Dendritic cell treated with granulocyte-macrophage colony-stimulating factor and Interleukin-4, amounts not matched to agents 40 ng/mL and 50 ng/mL, for 4 days (primary cell): Measurements from ENCODE around the gene SORCS3.
"Not testable (repeated sequence)": the region's sequence is repeated elsewhere in the genome, so short reads cannot be mapped to it uniquely, and the experiment has no call there.

Experiments used
- H3K27ac Mint-ChIP-seq: one replicate; pipeline ENCODE4 v1.8.0; 2022; ENCODE audit warnings: mild to moderate bottlenecking, mixed read lengths
- H3K27me3 Mint-ChIP-seq: one replicate; pipeline ENCODE4 v1.8.0; 2022; ENCODE audit warnings: mild to moderate bottlenecking, mixed read lengths
- H3K36me3 Mint-ChIP-seq: one replicate; pipeline ENCODE4 v1.8.0; 2022; ENCODE audit warnings: low read depth, mixed read lengths
- H3K4me1 Mint-ChIP-seq: one replicate; pipeline ENCODE4 v1.8.0; 2022; ENCODE audit warnings: low read depth, mixed read lengths
- H3K4me3 Mint-ChIP-seq: one replicate; pipeline ENCODE4 v1.8.0; 2022; ENCODE audit warnings: mild to moderate bottlenecking, moderate library complexity, mixed read lengths
- H3K9me3 Mint-ChIP-seq: one replicate; pipeline ENCODE4 v1.8.0; 2022; ENCODE audit warnings: mixed read lengths
- intact Hi-C: fragments of 100-400 bp; cut with micrococcal nuclease; formaldehyde crosslinking; loops from one replicate; pipeline ENCODE4 v1.15.0; 2022

The SORCS3 gene

DNA sequence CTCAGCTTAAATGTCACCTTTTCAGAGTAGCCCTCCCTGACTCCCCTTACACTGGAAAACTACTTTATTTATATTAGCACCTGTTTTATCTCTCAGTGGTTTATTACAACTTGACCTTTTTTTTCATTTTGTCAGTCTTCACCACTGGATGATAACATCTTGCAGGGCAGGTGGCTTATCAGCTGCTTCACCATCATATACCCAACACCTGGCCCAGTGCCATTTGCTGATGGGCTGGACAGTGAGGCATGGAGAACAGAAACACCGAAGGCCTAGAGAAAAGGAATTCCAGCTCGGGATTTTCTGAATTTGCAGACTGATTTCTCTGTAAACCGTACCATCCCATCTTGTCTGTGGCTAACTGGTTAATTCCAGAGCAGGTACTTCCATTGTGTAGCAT lies 48.5 kb downstream of the SORCS3 start:
- no peaks in the 10 kb centered on the region for H3K36me3 Mint-ChIP-seq
- no peak overlapping the region for H3K4me3 Mint-ChIP-seq
- H3K27me3 Mint-ChIP-seq, result peaks cover 2% of the 10 kb centered on the region
- H3K4me1 Mint-ChIP-seq, result no peaks in the 10 kb centered on the region
- no peak overlapping the region for H3K27ac Mint-ChIP-seq
- intact Hi-C loops, result no loop called here
- no peaks in the 10 kb centered on the region for H3K9me3 Mint-ChIP-seq

DNA sequence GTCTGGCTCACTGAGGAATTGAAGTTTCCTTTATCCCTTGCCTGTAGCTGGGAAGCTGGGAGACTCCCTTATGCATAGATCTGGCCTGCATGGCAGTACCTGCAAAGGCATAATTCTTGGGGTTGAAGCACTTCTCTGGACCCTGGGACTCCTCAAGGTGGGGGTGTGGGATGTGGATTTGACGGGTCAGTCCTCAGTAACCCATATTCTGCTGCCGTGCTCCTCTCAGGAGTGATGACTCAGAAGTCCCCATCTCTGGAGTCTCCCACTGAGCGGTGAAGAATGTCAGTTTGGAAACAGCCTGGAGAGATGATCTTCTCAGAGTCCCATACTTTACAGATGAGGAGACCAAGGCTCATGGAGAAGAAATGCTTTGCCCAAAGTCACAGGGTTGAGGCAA lies 49.0 kb downstream of the SORCS3 start:
- no peaks in the 10 kb centered on the region for H3K36me3 Mint-ChIP-seq
- no peaks in the 10 kb centered on the region for H3K9me3 Mint-ChIP-seq
- H3K4me1 Mint-ChIP-seq, result no peaks in the 10 kb centered on the region
- no peak overlapping the region for H3K27ac Mint-ChIP-seq
- intact Hi-C loops, result no loop called here
- H3K4me3 Mint-ChIP-seq, result no peak overlapping the region
- H3K27me3 Mint-ChIP-seq, result peaks cover 2% of the 10 kb centered on the region

DNA sequence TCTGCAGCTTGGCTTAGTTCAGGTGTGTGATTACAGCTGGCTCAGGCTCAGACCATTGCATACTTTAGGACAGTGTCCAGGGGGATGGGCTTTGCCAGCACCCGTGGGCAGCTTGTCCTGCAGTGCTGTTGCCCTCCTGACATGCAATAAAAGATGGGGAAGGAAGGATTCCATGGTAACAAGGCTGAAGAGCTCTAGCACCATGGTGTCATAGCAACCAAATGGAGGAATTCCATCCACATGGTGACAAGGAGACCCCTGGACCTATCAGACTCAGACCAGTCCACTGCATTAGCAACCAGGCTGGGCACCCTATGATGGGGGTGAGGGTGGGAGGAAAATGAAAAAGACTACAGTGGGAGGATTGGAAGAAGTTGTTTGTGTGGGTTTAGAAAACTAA lies 49.9 kb downstream of the SORCS3 start:
- Mint-ChIP-seq H3K9me3 (no peaks in the 10 kb centered on the region), H3K27me3 (peaks cover 2% of the 10 kb centered on the region), H3K4me1 (no peaks in the 10 kb centered on the region), H3K4me3 (no peak overlapping the region), H3K36me3 (no peaks in the 10 kb centered on the region), H3K27ac (no peak overlapping the region)
- intact Hi-C loops, result no loop called here

DNA sequence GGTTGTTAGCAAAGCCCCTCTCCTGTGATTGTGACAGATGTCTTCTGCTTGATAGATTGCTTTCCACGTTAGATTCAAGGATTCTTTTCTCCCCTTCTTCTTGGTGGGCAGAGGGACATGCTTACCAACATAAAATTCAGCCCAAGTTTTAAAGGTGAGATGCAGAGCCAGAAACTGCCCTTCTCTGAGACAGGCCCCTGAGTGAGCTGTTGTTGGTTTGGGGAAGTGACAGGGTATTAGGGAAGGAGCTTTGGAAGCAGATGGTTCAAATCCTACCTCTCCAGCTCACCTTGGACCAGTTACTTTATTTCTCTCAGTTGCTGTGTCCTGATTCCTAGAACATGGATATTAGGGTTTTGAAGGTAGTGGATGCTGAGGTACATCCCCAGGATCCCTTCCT lies 53.0 kb downstream of the SORCS3 start:
- Mint-ChIP-seq H3K9me3 (no peaks in the 10 kb centered on the region), H3K4me1 (no peaks in the 10 kb centered on the region), H3K4me3 (no peak overlapping the region), H3K27me3 (no peaks in the 10 kb centered on the region), H3K36me3 (no peaks in the 10 kb centered on the region), H3K27ac (no peak overlapping the region)
- intact Hi-C loops, result no loop called here

DNA sequence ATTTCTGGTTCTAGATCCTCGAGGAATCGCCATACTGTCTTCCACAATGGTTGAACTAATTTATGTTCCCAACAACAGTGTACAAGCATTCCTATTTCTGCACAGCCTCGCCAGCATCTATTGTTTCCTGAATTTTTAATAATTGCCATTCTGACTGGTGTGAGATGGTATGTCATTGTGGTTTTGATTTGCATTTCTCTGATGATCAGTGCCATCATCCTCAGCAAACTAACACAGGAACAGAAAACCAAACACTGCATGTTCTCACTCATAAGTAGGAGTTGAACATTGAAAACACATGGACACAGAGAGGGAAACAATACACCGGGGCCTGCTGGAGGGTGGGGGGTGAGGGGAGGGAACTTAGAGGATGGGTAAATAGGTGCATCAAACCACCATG lies 62.2 kb downstream of the SORCS3 start:
- H3K9me3 Mint-ChIP-seq, H3K27ac Mint-ChIP-seq, intact Hi-C loops, H3K4me3 Mint-ChIP-seq, H3K27me3 Mint-ChIP-seq, H3K36me3 Mint-ChIP-seq, H3K4me1 Mint-ChIP-seq: not testable (repeated sequence)

DNA sequence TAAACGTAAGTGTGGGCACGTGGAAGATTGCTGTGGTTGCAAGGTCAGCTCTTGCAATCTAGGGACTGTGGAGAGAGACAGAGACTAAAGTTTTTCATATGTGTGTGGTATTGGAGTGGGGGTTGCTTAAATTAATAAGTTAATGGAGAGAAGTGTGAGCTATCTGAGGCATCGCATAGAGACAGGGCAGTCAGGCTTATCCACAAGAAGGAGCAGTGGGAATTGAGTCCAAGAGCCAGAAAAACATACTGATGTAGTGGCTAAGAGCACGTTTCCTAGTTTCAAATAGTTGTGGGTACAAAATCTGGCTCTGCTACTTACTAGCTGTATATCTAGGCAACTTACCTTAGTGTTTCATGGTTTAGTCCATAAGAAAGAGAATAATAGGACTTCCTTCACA lies 65.8 kb downstream of the SORCS3 start:
- Mint-ChIP-seq H3K9me3 (no peaks in the 10 kb centered on the region), H3K27ac (no peak overlapping the region), H3K4me3 (no peak overlapping the region), H3K4me1 (no peaks in the 10 kb centered on the region), H3K27me3 (peaks cover 2% of the 10 kb centered on the region), H3K36me3 (no peaks in the 10 kb centered on the region)
- intact Hi-C loops, result no loop called here

- intact Hi-C loops, result no loop called here
- H3K9me3 Mint-ChIP-seq, result no peaks in the 10 kb centered on the region
- no peaks in the 10 kb centered on the region for H3K36me3 Mint-ChIP-seq
- no peak overlapping the region for H3K27ac Mint-ChIP-seq
- no peak overlapping the region for H3K4me3 Mint-ChIP-seq
- H3K4me1 Mint-ChIP-seq, result no peaks in the 10 kb centered on the region
- H3K27me3 Mint-ChIP-seq, result peaks cover 2% of the 10 kb centered on the region
Observed at GRCh38 chr10:104707602-104708459, 66.7 kb downstream of the SORCS3 start.

DNA sequence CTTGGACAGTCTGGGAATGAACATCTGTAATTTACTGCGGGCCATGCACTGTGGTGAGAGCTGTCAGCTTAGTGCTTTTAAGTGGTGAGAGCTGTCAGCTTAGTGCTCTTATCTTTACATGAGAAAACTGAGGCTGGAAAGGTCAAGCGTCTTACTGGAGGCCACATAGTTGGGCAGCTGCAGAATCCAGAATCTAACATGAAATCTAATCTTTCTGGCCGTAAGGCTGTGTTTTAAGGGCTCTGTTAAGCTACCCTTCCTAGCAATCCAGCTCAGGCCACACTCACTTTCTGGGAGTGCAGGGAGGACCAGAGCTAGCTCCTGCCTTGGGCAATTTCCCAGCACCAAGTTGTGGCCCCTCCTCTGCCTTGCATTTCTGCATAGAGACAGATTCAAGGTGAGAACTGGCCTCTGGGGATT lies 70.2 kb downstream of the SORCS3 start:
- H3K27me3 Mint-ChIP-seq, result peaks cover 2% of the 10 kb centered on the region
- H3K4me1 Mint-ChIP-seq, result no peaks in the 10 kb centered on the region
- intact Hi-C loops, result no loop called here
- H3K27ac Mint-ChIP-seq, result no peak overlapping the region
- H3K9me3 Mint-ChIP-seq, result no peaks in the 10 kb centered on the region
- H3K36me3 Mint-ChIP-seq, result no peaks in the 10 kb centered on the region
- H3K4me3 Mint-ChIP-seq, result no peak overlapping the region

DNA sequence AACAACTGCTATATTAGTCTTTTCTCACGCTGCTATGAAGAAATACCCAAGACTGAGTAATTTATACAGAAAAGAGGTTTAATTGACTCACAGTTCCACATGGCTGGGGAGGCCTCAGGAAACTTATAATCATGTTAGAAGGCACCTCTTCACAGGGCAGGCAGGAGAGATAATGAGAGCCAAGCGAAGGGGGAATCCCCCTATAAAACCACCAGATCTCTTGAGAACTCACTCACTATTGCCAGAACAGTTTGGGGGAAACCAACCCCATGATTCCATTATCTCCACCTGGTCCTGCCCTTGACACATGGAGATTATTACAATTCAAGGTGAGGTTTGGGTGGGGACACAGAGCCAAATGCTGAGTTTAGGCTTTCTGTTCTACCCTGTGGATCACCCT lies 89.5 kb downstream of the SORCS3 start:
- intact Hi-C loops, H3K27me3 Mint-ChIP-seq, H3K4me3 Mint-ChIP-seq, H3K4me1 Mint-ChIP-seq, H3K9me3 Mint-ChIP-seq, H3K27ac Mint-ChIP-seq, H3K36me3 Mint-ChIP-seq: not testable (repeated sequence)

DNA sequence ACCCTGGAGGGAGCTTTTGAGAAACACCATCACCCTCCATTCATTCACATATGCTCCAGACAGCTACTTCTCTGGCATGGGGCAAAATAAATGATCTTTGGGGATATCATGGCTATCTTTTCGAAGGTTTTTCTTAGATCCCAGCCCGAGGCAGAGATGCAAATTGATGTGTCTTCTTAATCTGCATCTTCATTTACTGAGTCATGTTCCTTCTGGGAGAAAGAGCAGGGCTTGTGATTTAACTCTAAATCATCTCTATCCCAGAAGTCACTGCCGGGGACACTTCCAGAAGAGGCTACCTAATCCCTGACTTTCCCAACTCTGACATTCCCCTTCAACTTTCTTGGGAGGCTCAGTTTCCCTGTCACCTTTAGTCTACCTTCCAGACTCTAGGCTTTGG lies 90.1 kb downstream of the SORCS3 start:
- H3K27ac Mint-ChIP-seq, result no peak overlapping the region
- peaks cover 4% of the 10 kb centered on the region for H3K27me3 Mint-ChIP-seq
- H3K9me3 Mint-ChIP-seq, result no peaks in the 10 kb centered on the region
- H3K4me1 Mint-ChIP-seq, result no peaks in the 10 kb centered on the region
- H3K4me3 Mint-ChIP-seq, result no peak overlapping the region
- intact Hi-C loops, result no loop called here
- H3K36me3 Mint-ChIP-seq, result no peaks in the 10 kb centered on the region

- no peaks in the 10 kb centered on the region for H3K4me1 Mint-ChIP-seq
- H3K27me3 Mint-ChIP-seq, result peaks cover 4% of the 10 kb centered on the region
- no peak overlapping the region for H3K27ac Mint-ChIP-seq
- intact Hi-C loops, result no loop called here
- H3K36me3 Mint-ChIP-seq, result no peaks in the 10 kb centered on the region
- H3K9me3 Mint-ChIP-seq, result no peaks in the 10 kb centered on the region
- H3K4me3 Mint-ChIP-seq, result no peak overlapping the region
Observed at GRCh38 chr10:104732222-104732621, 91.1 kb downstream of the SORCS3 start.

- intact Hi-C loops, result no loop called here
- H3K36me3 Mint-ChIP-seq, result no peaks in the 10 kb centered on the region
- no peak overlapping the region for H3K4me3 Mint-ChIP-seq
- H3K9me3 Mint-ChIP-seq, result no peaks in the 10 kb centered on the region
- peaks cover 4% of the 10 kb centered on the region for H3K27me3 Mint-ChIP-seq
- no peak overlapping the region for H3K27ac Mint-ChIP-seq
- H3K4me1 Mint-ChIP-seq, result no peaks in the 10 kb centered on the region
Observed at GRCh38 chr10:104734433-104734832, 93.3 kb downstream of the SORCS3 start.

DNA sequence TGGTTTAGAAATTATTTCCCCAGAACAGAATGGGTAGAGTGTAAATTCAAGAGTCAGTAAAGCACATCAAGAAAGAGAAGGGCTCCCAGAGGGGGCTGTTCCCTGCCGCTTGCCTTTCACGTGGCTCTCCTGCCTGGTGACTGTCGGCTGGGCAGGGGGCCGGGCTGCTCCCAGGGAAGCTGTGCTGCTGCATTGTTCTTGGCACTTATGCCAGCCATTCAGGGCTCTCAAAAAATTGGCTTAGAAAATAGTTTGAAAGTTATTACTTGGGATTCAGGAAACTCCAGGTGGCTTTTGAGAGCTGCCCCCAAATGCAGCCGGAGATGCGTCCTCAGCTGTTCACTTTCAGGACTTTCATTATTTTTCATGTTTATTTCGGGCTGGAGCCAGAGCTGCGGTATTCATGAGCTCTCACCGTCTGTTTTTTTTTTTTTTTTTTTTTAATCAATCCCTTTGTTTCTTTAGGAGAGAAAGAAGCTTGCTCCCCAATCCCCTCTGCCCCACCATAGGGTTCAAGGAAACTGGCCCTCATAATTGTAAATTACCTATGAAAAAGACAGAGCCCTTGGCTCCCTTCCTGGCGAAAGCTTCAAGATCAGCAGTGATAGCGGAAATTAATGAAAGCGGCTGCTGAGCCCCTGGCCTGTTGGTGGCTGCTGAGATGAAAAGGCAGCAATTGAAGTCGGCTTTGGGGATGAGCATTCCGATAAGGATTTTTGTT lies 94.1 kb downstream of the SORCS3 start:
- peaks cover 4% of the 10 kb centered on the region for H3K27me3 Mint-ChIP-seq
- H3K4me1 Mint-ChIP-seq, result no peaks in the 10 kb centered on the region
- H3K9me3 Mint-ChIP-seq, result no peaks in the 10 kb centered on the region
- no peak overlapping the region for H3K27ac Mint-ChIP-seq
- H3K4me3 Mint-ChIP-seq, result no peak overlapping the region
- no peaks in the 10 kb centered on the region for H3K36me3 Mint-ChIP-seq
- intact Hi-C loops, result no loop called here

GRCh38 chr10:104735757-104736391 lies 94.8 kb downstream of the SORCS3 start:
- Mint-ChIP-seq H3K4me1 (no peaks in the 10 kb centered on the region), H3K36me3 (no peaks in the 10 kb centered on the region), H3K4me3 (no peak overlapping the region), H3K9me3 (no peaks in the 10 kb centered on the region), H3K27me3 (peaks cover 4% of the 10 kb centered on the region), H3K27ac (no peak overlapping the region)
- intact Hi-C loops, result no loop called here
